ENCODE results near the gene ZSCAN1. TPM values are rescaled to one million over a fixed set of nuclear protein-coding genes. Genes with fewer than 3 reads are reported as not detected.

The ZSCAN1 gene
- total and polyA plus RNA-seq, 2 donors from 2014 or later: 0.98 to 2.8 TPM

DNA sequence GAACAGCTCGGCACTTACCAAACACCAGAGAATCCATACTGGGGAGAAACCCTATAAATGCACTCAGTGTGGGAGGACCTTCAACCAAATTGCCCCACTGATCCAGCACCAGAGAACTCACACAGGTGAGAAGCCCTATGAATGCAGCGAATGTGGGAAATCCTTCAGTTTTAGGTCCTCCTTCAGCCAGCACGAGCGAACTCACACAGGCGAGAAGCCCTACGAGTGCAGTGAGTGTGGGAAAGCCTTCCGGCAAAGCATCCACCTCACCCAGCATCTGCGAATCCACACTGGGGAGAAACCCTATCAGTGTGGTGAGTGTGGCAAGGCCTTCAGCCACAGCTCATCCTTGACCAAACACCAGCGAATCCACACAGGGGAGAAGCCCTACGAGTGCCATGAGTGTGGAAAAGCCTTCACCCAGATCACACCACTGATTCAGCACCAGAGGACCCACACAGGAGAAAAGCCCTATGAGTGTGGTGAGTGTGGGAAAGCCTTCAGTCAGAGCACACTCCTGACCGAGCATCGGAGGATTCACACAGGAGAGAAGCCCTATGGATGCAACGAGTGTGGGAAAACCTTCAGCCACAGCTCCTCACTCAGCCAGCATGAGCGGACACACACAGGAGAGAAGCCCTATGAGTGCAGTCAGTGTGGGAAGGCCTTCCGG is 33.6 kb downstream of the ZSCAN1 start:
- peaks cover 15 to 62% (median 24%) of the 10 kb centered on the region in 3 donors for H3K9me3 ChIP-seq (ENCODE audit: control insufficient read depth in 2 of 3, insufficient read depth in 1 of 3, low read length in 3 of 3)
- TF ChIP-seq, protein P1, sequence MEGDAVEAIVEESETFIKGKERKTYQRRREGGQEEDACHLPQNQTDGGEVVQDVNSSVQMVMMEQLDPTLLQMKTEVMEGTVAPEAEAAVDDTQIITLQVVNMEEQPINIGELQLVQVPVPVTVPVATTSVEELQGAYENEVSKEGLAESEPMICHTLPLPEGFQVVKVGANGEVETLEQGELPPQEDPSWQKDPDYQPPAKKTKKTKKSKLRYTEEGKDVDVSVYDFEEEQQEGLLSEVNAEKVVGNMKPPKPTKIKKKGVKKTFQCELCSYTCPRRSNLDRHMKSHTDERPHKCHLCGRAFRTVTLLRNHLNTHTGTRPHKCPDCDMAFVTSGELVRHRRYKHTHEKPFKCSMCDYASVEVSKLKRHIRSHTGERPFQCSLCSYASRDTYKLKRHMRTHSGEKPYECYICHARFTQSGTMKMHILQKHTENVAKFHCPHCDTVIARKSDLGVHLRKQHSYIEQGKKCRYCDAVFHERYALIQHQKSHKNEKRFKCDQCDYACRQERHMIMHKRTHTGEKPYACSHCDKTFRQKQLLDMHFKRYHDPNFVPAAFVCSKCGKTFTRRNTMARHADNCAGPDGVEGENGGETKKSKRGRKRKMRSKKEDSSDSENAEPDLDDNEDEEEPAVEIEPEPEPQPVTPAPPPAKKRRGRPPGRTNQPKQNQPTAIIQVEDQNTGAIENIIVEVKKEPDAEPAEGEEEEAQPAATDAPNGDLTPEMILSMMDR (IDR thresholded peaks at IDR 0.05; ENCODE audit: borderline replicate concordance, extremely low read depth, insufficient read depth): no peak
- peak overlapping the region in 2 of 3 donors; percentile 14 to 16 for H3K4me3 ChIP-seq (ENCODE audit: low read length in 3 of 3)
- intact Hi-C loops (cut with DNase I): no loop called here
- no peak overlapping the region for H3K9ac ChIP-seq (ENCODE audit: low read length in 3 of 3)
- no peaks in the 10 kb centered on the region for H3K27me3 ChIP-seq (ENCODE audit: control insufficient read depth, insufficient read depth, low read length)
- H3K4me1 ChIP-seq (ENCODE audit: control insufficient read depth in 2 of 3, insufficient read depth in 2 of 3, low read depth in 1 of 3, low read length in 3 of 3): no peaks in the 10 kb centered on the region
- H3K36me3 ChIP-seq (ENCODE audit: control insufficient read depth in 2 of 3, insufficient read depth in 3 of 3, low read length in 3 of 3): peaks cover 17 to 21% (median 18%) of the 10 kb centered on the region in 3 donors
- no peak overlapping the region for H3K27ac ChIP-seq (ENCODE audit: low read depth in 2 of 2, low read length in 2 of 2)
- DNase-seq: peak in 1 of 5 donors; percentile 10
- FAIRE-seq: no peak

DNA sequence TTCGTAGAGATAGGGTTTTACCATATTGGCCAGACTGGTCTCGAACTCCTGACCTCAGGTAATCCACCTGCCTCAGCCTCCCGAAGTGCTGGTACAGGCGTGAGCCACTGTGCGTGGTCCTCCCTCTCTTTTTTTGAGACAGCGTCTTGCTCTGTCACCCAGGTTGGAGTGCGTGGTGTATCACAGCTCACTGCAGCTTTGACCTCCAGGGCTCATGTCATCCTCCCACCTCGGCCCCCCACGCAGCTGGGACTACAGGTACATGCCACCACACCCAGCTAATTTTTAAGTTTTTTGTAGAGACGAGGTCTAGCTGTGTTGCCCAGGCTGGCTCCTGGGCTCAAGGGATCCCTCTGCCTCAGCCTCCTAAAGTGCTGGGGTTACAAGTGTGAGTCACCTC is 46.0 kb downstream of the ZSCAN1 start:
- DNase-seq (peak in 1 of 5 donors; percentile 8), FAIRE-seq (no peak)
- peaks cover 2 to 11% (median 2%) of the 10 kb centered on the region in 3 donors for H3K36me3 ChIP-seq (ENCODE audit: control insufficient read depth in 2 of 3, insufficient read depth in 3 of 3, low read length in 3 of 3)
- no peaks in the 10 kb centered on the region for H3K4me1 ChIP-seq (ENCODE audit: control insufficient read depth in 2 of 3, insufficient read depth in 2 of 3, low read depth in 1 of 3, low read length in 3 of 3)
- no peak overlapping the region for H3K27ac ChIP-seq (ENCODE audit: low read depth in 2 of 2, low read length in 2 of 2)
- H3K9ac ChIP-seq (ENCODE audit: low read length in 3 of 3): no peak overlapping the region
- no peaks in the 10 kb centered on the region for H3K27me3 ChIP-seq (ENCODE audit: control insufficient read depth, insufficient read depth, low read length)
- no peak overlapping the region for H3K4me3 ChIP-seq (ENCODE audit: low read length in 3 of 3)
- peaks cover 2 to 8% (median 5%) of the 10 kb centered on the region in 3 donors for H3K9me3 ChIP-seq (ENCODE audit: control insufficient read depth in 2 of 3, insufficient read depth in 1 of 3, low read length in 3 of 3)
- TF ChIP-seq, protein P1 (IDR thresholded peaks at IDR 0.05; ENCODE audit: borderline replicate concordance, extremely low read depth, insufficient read depth): no peak
- intact Hi-C loops (cut with DNase I): no loop called here

DNA sequence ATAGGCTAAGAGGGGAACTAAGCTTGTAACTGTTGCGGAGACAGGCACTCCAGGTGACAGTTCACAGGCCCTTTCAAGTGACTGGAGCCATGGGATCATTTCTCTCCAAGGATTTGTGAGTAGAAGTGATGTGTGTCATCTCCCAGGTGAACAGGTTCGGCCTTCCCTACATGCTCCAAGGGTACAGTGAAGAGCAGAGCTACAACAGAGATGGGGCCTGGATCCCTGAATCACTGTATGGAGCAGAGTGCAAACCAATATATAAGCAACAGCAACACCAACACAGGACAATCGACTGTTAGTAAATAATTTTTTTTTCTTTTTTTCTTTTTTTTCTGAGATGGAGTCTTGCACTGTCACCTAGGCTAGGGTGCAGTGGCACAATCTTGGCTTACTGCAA is 49.2 kb downstream of the ZSCAN1 start:
- Histone ChIP-seq H3K27me3 (ENCODE audit: control insufficient read depth, insufficient read depth, low read length) (no peaks in the 10 kb centered on the region), H3K27ac (ENCODE audit: low read depth in 2 of 2, low read length in 2 of 2) (no peak overlapping the region), H3K4me1 (ENCODE audit: control insufficient read depth in 2 of 3, insufficient read depth in 2 of 3, low read depth in 1 of 3, low read length in 3 of 3) (no peaks in the 10 kb centered on the region), H3K9me3 (ENCODE audit: control insufficient read depth in 2 of 3, insufficient read depth in 1 of 3, low read length in 3 of 3) (peaks cover 2 to 8% (median 5%) of the 10 kb centered on the region in 3 donors), H3K36me3 (ENCODE audit: control insufficient read depth in 2 of 3, insufficient read depth in 3 of 3, low read length in 3 of 3) (peaks cover 2 to 28% (median 2%) of the 10 kb centered on the region in 3 donors), H3K4me3 (ENCODE audit: low read length in 3 of 3) (no peak overlapping the region), H3K9ac (ENCODE audit: low read length in 3 of 3) (no peak overlapping the region)
- DNase-seq (peak in 2 of 5 donors; percentile 14 to 16), FAIRE-seq (no peak)
- TF ChIP-seq, protein P1 (IDR thresholded peaks at IDR 0.05; ENCODE audit: borderline replicate concordance, extremely low read depth, insufficient read depth): no peak
- intact Hi-C loops (cut with DNase I): no loop called here

Data from kidney (tissue), 14 donors.